H9 (cell line): ENCODE data around the gene RRBP1. TPM values are rescaled to one million over a fixed set of nuclear protein-coding genes. Genes with fewer than 3 reads are reported as not detected.

Experiments used
- DNase-seq: peaks from one replicate; pipeline ENCODE4 v3.0.0-alpha.2; 2017
- H2AFZ ChIP-seq: one replicate; pipeline ENCODE4 v1.6.1; 2013; ENCODE audit warnings: mild to moderate bottlenecking, low read length, control low read depth, moderate library complexity
- H2AK5ac ChIP-seq: 2 replicates; pipeline ENCODE4 v1.6.1; 2013; ENCODE audit warnings: low read length, control low read depth, mixed read lengths; ENCODE audit not compliant: insufficient read length
- H2BK120ac ChIP-seq: one replicate; pipeline ENCODE4 v1.6.1; 2013; ENCODE audit warnings: low read depth, mild to moderate bottlenecking, low read length, control low read depth, inconsistent platforms; ENCODE audit not compliant: poor library complexity, severe bottlenecking
- H2BK12ac ChIP-seq: 2 replicates; pipeline ENCODE4 v1.6.1; 2013; ENCODE audit warnings: low read length, control low read depth, mixed read lengths, low read depth; ENCODE audit not compliant: insufficient read length
- H2BK15ac ChIP-seq: 2 replicates; pipeline ENCODE4 v1.6.1; 2013; ENCODE audit warnings: low read depth, low read length, control low read depth
- H2BK20ac ChIP-seq: one replicate; pipeline ENCODE4 v1.6.1; 2013; ENCODE audit warnings: low read depth, mild to moderate bottlenecking, low read length, control low read depth, inconsistent platforms; ENCODE audit not compliant: poor library complexity, severe bottlenecking
- H2BK5ac ChIP-seq: 2 replicates; pipeline ENCODE4 v1.6.1; 2013; ENCODE audit warnings: low read length, control low read depth, mixed read lengths; ENCODE audit not compliant: insufficient read length
- H3K14ac ChIP-seq: 2 replicates; pipeline ENCODE4 v1.6.1; 2013; ENCODE audit warnings: low read length, control low read depth; ENCODE audit not compliant: insufficient read depth
- H3K18ac ChIP-seq: 2 replicates; pipeline ENCODE4 v1.6.1; 2013; ENCODE audit warnings: low read depth, mild to moderate bottlenecking, mixed read lengths, low read length, control low read depth; ENCODE audit not compliant: insufficient read length
- H3K23ac ChIP-seq: 2 replicates; pipeline ENCODE4 v1.6.1; 2013; ENCODE audit warnings: low read length, control low read depth, mixed read lengths, low read depth; ENCODE audit not compliant: insufficient read length
- H3K23me2 ChIP-seq: 2 replicates; pipeline ENCODE4 v1.6.1; 2013; ENCODE audit warnings: low read depth, mild to moderate bottlenecking, mixed read lengths, low read length, control low read depth; ENCODE audit not compliant: insufficient read length, poor library complexity, severe bottlenecking
- H3K27ac ChIP-seq: 2 replicates; pipeline ENCODE4 v1.5.1; 2013; ENCODE audit warnings: low read length, control low read depth, mixed read lengths, low read depth; ENCODE audit not compliant: insufficient read length
- H3K27me3 ChIP-seq: 2 replicates; pipeline ENCODE4 v1.6.1; 2013; ENCODE audit warnings: low read length, control low read depth, inconsistent platforms; ENCODE audit not compliant: insufficient read depth
- H3K4ac ChIP-seq: 2 replicates; pipeline ENCODE4 v1.6.1; 2013; ENCODE audit warnings: low read depth, mild to moderate bottlenecking, control low read depth, inconsistent platforms, low read length, moderate library complexity
- H3K4me1 ChIP-seq: 2 replicates; pipeline ENCODE4 v1.6.1; 2013; ENCODE audit warnings: low read length, control low read depth, inconsistent platforms; ENCODE audit not compliant: insufficient read depth
- H3K4me2 ChIP-seq: 2 replicates; pipeline ENCODE4 v1.6.1; 2013; ENCODE audit warnings: low read length, control low read depth, mixed read lengths; ENCODE audit not compliant: insufficient read length, insufficient read depth
- H3K56ac ChIP-seq: 2 replicates; pipeline ENCODE4 v1.6.1; 2013; ENCODE audit warnings: low read depth, mild to moderate bottlenecking, mixed read lengths, low read length, control low read depth; ENCODE audit not compliant: insufficient read length
- H3K79me1 ChIP-seq: 2 replicates; pipeline ENCODE4 v1.6.1; 2013; ENCODE audit warnings: low read depth, mild to moderate bottlenecking, moderate library complexity, low read length, control low read depth, inconsistent platforms; ENCODE audit not compliant: insufficient read depth, poor library complexity, severe bottlenecking
- H3K79me2 ChIP-seq: 2 replicates; pipeline ENCODE4 v1.6.1; 2013; ENCODE audit warnings: low read length, control low read depth, inconsistent platforms; ENCODE audit not compliant: insufficient read depth
- H3K9ac ChIP-seq: 2 replicates; pipeline ENCODE4 v1.6.1; 2013; ENCODE audit warnings: low read length, control low read depth, mixed read lengths; ENCODE audit not compliant: insufficient read length; ENCODE audit errors: extremely low read depth
- H3K9me3 ChIP-seq: one replicate; pipeline ENCODE4 v1.6.1; 2013; ENCODE audit warnings: low read depth, low read length, inconsistent platforms; ENCODE audit not compliant: control insufficient read depth
- H3T11ph ChIP-seq: one replicate; pipeline ENCODE4 v1.6.1; 2013; ENCODE audit warnings: mild to moderate bottlenecking, low read length, control low read depth, inconsistent platforms
- H4K20me1 ChIP-seq: one replicate; pipeline ENCODE4 v1.6.1; 2013; ENCODE audit not compliant: control insufficient read depth, insufficient read length, insufficient read depth
- H4K5ac ChIP-seq: 2 replicates; pipeline ENCODE4 v1.6.1; 2013; ENCODE audit warnings: low read depth, mild to moderate bottlenecking, mixed read lengths, low read length, control low read depth; ENCODE audit not compliant: insufficient read length
- H4K8ac ChIP-seq: replicated peaks from 2 replicates; pipeline ENCODE4 v1.6.1; 2013; ENCODE audit warnings: low read length, control low read depth, mixed read lengths, low read depth; ENCODE audit not compliant: insufficient read length
- H4K91ac ChIP-seq: 2 replicates; pipeline ENCODE4 v1.6.1; 2013; ENCODE audit warnings: low read depth, mild to moderate bottlenecking, moderate library complexity, mixed read lengths, low read length, control low read depth; ENCODE audit not compliant: insufficient read length
- H3K27ac Mint-ChIP-seq, 3 experiments: 2 replicates in 2 of 3; 3 replicates in 1 of 3; pipeline ENCODE4 v1.8.0; 2020 to 2021; ENCODE audit warnings: mixed read lengths in 3 of 3, mild to moderate bottlenecking in 1 of 3, moderate library complexity in 1 of 3
- H3K27me3 Mint-ChIP-seq: 2 replicates; pipeline ENCODE4 v1.8.0; 2021; ENCODE audit warnings: low read depth, mild to moderate bottlenecking, moderate library complexity, mixed read lengths
- H3K36me3 Mint-ChIP-seq, 3 experiments: 2 replicates in 2 of 3; 3 replicates in 1 of 3; pipeline ENCODE4 v1.8.0; 2020 to 2021; ENCODE audit warnings: low read depth in 3 of 3, mixed read lengths in 3 of 3; ENCODE audit not compliant: insufficient read depth in 1 of 3
- H3K4me1 Mint-ChIP-seq, 2 experiments: 2 replicates each; pipeline ENCODE4 v1.8.0; 2020; ENCODE audit warnings: mixed read lengths in 2 of 2
- H3K4me3 Mint-ChIP-seq, 2 experiments: 2 replicates in 1 of 2; 3 replicates in 1 of 2; pipeline ENCODE4 v1.8.0; 2020 to 2021; ENCODE audit warnings: mild to moderate bottlenecking in 2 of 2, mixed read lengths in 2 of 2, moderate library complexity in 1 of 2
- H3K9me3 Mint-ChIP-seq, 2 experiments: 2 replicates in 1 of 2; 3 replicates in 1 of 2; pipeline ENCODE4 v1.8.0; 2020; ENCODE audit warnings: mild to moderate bottlenecking in 2 of 2, mixed read lengths in 2 of 2, moderate library complexity in 1 of 2
- CTCF ChIP-seq: fragments of 200-600 bp; sonication (generic); conservative IDR thresholded peaks from 3 replicates; pipeline ENCODE4 v1.8.0; 2021; ENCODE audit warnings: antibody characterized with exemption, mild to moderate bottlenecking
- WGBS: extraction: QIAGEN DNeasy Blood & Tissue Kit; methylation state at CpG from one replicate; pipeline ENCODE4 v1.1.7; 2013; ENCODE audit warnings: missing lambda C conversion rate, low lambda C conversion rate, mixed read lengths; ENCODE audit not compliant: insufficient read length; ENCODE audit errors: extremely low coverage; 5-methylcytosine and 5-hydroxymethylcytosine counted together
- total RNA-seq: library from RNA; stranded (reverse); gene quantifications from 2 replicates; pipeline ENCODE4 v1.2.1, GENCODE V29; 2021

The RRBP1 gene
- total RNA-seq, 1 experiment from 2014 or later = 97.8 TPM

GRCh38 chr20:17722493-17723300 lies 40.7 kb upstream of the RRBP1 start:
- Histone ChIP-seq H3K27ac (no peak overlapping the region), H2BK15ac (no peak overlapping the region), H2AFZ (no peak overlapping the region), H3K79me2 (no peaks in the 10 kb centered on the region), H3K9me3 (no peaks in the 10 kb centered on the region), H3K9ac (no peak overlapping the region), H4K8ac (no peak overlapping the region), H2BK12ac (no peak overlapping the region), H3T11ph (no peak overlapping the region), H3K14ac (no peak overlapping the region; the same call in 1 of the 2 replicates), H4K91ac (no peak overlapping the region), H3K79me1 (no peaks in the 10 kb centered on the region), H3K18ac (no peak overlapping the region), H3K56ac (no peak overlapping the region), H3K4me1 (no peaks in the 10 kb centered on the region), H3K4me2 (no peak overlapping the region), H3K23ac (no peak overlapping the region), H3K27me3 (no peaks in the 10 kb centered on the region), H4K5ac (no peak overlapping the region), H2BK120ac (no peak overlapping the region), H2AK5ac (no peak overlapping the region), H3K4ac (no peak overlapping the region), H4K20me1 (no peaks in the 10 kb centered on the region), H3K23me2 (no peaks in the 10 kb centered on the region), H2BK5ac (no peak overlapping the region), H2BK20ac (no peak overlapping the region)
- no peak overlapping the region for H3K4me3 Mint-ChIP-seq
- WGBS = no CpG with 5 or more reads among the region's 14 CpGs
- H3K27me3 Mint-ChIP-seq = peaks cover 10% of the 10 kb centered on the region
- no peaks in the 10 kb centered on the region for H3K36me3 Mint-ChIP-seq
- no peaks in the 10 kb centered on the region; a peak in 1 of 5 replicates for H3K9me3 Mint-ChIP-seq
- H3K4me1 Mint-ChIP-seq = peaks cover 6 to 7% of the 10 kb centered on the region in 2 experiments
- no peak for DNase-seq
- H3K27ac Mint-ChIP-seq = no peak overlapping the region
- no peak for TF ChIP-seq CTCF
